Measurements from ENCODE around the gene TRIM65. TPM values are rescaled to one million over a fixed set of nuclear protein-coding genes. Genes with fewer than 3 reads are reported as not detected.

The TRIM65 gene
- total RNA-seq, 1 donor from 2014 or later: 20.9 TPM

DNA sequence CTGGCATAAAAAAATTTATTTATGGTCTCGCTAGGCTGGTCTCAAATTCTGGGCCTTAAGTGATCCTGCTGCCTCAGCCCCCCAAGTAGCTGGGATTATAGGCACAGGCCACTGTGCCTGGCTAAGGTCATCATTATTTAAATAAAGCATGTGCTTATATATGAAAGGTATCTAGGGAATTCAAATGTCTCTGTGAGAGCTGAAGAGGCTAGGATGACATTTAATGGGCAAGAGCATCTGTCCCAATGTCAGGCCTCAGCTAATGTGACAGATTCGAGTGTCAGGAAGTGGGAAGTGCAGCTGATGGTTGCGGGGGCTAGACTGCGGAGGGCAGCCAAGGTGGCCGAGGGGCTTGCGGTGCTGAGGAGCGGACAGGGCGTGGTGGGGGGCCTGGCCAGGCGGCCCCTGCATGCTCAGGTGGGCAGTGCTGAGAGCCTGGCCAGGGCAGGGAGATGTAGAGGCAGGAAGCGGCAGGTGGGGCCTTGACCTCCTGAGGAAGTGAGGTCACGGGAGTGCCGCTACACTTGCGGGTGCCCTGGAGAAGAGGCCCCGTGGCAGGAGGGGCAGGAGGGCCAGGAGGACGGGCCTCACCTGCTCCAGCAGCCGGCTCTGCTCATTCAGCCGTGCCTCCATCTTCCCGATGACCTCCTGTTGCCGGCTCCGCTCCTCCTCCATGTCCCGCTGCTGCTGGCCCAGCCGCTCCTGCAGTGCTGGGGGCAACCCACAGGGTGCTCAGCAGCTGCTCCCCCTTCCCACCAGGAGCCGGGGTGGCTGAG, 20.6 kb upstream of the TRIM65 start:
- DNase-seq (ENCODE audit: low spot score): no peak

GRCh38 chr17:75915268-75915667, 18.5 kb upstream of the TRIM65 start:
- DNase-seq (ENCODE audit: low spot score): no peak

- DNase-seq (ENCODE audit: low spot score): no peak
Observed at GRCh38 chr17:75914643-75915267, 18.0 kb upstream of the TRIM65 start.

DNA sequence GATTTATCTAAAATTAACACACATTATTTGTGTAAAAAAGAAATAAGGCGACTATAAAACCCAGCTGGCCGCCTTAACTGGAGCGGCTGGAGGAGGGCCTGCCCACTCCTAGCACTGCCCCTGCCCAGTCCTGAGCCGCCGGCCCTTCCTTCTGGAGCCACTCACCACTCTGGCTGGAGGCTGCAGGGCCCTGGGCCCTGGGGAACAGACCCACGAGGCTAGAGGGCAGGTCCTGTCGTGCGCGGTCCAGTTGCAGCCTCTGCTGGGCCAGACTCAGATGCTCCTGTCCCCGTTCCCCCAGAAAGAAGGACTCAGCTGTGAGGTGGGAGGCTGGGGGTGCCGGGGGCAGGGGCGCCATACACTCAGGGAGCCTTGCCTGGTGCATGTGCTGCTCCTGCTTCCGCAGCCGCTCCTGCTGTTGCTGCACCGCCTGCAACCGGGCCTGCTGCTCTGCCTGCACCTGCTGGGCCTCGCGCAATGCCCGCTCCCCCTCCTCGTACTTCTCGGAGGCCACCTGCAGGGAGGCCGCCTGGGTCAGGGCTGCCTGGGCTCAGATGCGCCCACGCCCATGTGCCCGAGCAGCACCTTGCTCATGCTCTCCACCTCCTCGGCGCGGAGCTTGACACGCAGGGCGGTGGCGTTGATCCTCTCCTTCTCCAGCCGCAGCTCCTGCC, 16.9 kb upstream of the TRIM65 start:
- DNase-seq (ENCODE audit: low spot score): no peak

GRCh38 chr17:75910699-75911098, 13.9 kb upstream of the TRIM65 start:
- DNase-seq (ENCODE audit: low spot score): no peak

DNA sequence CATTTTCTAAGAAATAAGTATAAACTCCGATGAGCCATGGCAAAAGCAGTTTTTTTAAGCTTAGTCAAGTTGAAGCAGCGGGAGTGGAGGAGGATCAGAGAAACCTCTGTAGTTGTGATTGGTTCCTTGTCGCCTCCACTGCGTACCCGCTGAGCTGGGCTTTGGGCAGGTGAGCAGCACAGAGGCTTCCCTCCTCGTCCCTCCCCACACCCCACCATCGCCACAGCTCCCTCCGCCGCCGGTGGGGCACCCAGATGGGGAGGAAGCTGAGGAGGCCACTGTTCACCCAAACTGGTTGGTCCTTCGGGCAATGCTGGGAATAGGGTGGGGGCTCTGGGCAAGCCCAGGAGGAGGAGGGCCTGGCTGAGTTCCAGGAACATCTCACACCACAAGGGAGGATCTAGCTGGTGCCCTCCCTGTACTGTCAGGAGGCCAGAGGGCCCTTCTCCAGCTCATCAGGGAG, 13.1 kb upstream of the TRIM65 start:
- DNase-seq (ENCODE audit: low spot score): no peak

- DNase-seq (ENCODE audit: low spot score): no peak
Observed at GRCh38 chr17:75909051-75909811, 12.5 kb upstream of the TRIM65 start.

GRCh38 chr17:75908201-75908600, 11.4 kb upstream of the TRIM65 start:
- DNase-seq (ENCODE audit: low spot score): no peak

DNA sequence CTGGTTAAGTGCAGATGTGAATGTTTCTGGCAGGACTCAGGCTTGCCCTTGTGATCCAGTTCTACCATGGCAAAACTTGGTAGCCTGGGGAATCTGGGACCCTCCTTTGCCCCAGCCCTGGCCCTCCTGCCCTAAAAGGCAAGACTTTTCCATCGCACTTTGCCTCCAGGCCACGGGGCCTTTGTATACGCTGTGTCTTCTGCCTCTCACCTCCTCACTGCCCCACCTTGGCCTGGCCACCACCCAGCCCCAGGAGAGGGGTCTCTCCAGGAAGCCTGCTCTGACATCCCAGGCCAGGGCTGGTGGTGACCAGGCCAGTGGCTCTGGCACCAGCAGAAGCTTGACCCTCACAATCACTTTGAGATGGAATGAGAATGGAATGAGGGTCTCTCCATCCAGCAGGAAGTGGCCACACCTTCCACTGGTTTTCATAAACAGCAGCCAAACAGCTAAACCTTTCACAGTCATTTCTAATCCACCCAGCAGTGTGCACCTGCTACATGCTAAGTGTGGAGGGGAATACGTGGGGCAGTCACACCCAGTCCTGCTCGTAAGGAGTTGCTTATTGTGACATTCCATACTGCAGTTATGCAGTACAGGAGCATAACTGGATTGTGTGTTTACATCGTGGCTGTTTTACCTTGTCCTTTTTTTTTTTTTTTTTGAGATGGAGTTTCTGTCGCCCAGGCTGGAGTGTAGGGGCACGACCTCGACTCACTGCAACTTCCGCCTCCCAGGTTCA, 9.6 kb upstream of the TRIM65 start:
- DNase-seq (ENCODE audit: low spot score): no peak

GRCh38 chr17:75904749-75905521, 8.2 kb upstream of the TRIM65 start, which contains the start of gene MRPL38:
MRPL38 (minus strand) TSS chr17:75904884; CDS start chr17:75904875, 9 bp downstream.
- DNase-seq (ENCODE audit: low spot score): peak; percentile 97

DNA sequence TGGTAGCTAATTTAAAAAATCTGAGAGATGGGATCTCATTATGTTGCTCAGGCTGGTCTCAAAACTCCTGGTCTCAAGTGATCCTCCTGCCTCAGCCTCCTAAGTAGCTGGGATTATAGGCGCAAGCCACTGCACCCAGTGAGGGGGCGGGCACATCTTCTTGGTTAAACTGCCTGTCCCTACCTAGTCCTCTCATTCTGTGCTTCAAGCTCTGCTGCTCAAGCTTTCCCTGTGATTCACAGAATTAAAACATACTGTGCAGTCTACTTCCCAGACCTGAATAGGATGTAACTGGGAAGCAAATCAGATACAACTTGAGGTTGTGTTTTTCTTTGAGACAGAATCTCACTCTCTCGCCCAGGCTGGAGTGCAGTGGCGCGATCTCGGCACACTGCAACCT, 5.7 kb upstream of the TRIM65 start:
- DNase-seq (ENCODE audit: low spot score): no peak

- no peak for DNase-seq (ENCODE audit: low spot score)
Observed at GRCh38 chr17:75901727-75902126, 5.0 kb upstream of the TRIM65 start.

DNA sequence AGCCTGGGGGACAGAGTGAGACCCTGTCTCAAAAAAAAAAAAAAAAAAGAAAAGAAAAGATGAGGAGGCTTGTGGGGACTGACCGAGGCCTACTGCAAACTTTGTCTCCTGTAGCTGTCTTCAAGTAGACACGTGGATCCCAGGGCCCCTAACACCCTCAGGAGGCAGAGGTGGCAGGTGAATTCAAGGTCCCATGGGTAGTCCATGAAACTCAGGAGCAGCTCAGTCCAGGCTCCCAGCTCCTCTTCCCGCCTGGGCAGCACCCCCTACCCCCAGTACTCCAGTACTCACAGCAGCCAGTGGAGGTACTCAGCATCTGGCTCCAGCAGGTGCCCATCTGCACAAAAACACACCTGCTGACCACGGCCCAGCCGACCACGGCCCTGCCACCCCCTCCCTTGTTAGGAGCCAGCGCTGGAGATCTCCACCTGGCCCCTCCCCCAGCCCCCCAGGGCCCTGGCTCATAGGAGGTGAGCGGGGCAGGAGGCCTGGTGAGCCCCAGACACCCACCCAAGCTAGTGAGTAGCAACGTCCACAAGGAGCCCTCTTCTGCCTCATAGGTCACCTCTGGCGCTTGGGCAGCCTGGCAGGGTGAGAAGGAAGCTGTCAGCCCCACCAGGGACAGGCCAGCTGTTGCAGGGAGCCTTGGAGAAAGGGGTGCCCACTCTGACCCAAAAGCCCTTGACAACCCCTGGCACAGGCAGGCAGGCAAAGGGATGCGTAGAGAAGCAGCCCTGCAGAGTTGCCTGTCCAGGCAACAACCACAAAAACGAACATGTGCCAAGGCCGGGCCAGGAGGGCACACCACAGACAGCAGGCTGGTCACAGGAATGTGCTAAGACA, 4.2 kb upstream of the TRIM65 start:
- DNase-seq (ENCODE audit: low spot score): no peak

DNA sequence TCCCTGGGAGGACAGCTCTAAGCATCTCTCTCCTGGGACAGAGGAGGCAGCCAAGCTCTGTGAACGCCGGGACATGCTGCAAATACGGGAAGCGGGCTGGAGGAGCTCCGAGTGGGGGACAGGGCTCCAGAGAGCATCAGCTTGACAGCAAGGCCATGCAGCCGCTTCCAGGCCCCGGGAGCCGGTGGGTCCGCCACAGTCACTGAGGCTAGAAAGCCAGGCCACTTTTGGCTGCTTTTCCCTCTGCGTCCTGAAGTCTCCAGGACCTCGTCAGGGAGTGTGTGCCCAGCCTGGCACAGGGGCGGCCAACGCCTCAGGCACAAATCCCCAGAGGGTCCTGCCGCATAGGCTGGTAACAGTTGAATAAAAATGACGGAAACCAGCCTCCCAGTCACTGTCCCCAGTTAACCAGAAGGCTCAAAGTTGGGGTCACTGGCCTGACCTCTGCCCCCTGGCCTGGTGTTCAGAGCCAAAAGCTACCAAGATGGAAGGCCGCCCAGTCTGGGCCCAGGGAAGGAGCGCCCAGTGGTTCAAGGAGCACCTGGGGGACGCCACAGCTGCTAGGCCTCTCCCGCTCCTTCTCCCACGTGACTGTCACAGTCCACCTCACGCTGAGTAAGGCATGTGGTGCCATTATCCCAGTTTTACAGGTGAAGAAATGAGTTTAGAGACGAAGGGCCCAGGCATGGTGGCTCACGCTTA, 3.2 kb upstream of the TRIM65 start:
- no peak for DNase-seq (ENCODE audit: low spot score)

- DNase-seq (ENCODE audit: low spot score): no peak
Observed at GRCh38 chr17:75899353-75899752, 2.6 kb upstream of the TRIM65 start.

- no peak for DNase-seq (ENCODE audit: low spot score)
Observed at GRCh38 chr17:75898791-75899190, 2.0 kb upstream of the TRIM65 start.

GRCh38 chr17:75898065-75898464, 1.3 kb upstream of the TRIM65 start:
- DNase-seq (ENCODE audit: low spot score): no peak
